NCI-H748 (cell line): ENCODE measurements around the gene SLC24A3.
"Not testable (repeated sequence)": the region's sequence is repeated elsewhere in the genome, so short reads cannot be mapped to it uniquely, and the experiment has no call there.

Source experiments
- DNase-seq: peaks from one replicate; lab custom pipeline; 2025; ENCODE audit not compliant: unreplicated experiment; lab: John Stamatoyannopoulos, UW

SLC24A3 gene

DNA sequence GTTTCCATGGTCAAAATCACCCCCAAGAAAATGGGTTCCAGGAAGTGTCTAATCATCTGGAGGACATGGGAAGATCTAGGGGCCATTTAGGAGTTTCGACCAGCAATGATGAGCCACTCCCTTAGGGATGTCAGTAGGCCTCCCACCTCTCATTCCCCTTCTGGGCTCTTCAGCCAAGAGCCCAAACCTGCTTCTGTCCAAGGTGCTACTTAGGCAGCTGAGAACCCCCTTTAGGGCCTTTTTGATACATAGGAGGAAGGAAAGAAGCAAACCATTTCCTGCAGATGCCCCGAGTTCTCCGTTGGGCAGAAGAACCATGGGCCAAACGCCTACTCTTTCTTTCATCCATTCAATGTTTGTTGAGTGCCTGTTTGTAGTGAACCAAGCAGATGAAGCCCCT is 404.2 kb downstream of the SLC24A3 start:
- DNase-seq, result no peak

DNA sequence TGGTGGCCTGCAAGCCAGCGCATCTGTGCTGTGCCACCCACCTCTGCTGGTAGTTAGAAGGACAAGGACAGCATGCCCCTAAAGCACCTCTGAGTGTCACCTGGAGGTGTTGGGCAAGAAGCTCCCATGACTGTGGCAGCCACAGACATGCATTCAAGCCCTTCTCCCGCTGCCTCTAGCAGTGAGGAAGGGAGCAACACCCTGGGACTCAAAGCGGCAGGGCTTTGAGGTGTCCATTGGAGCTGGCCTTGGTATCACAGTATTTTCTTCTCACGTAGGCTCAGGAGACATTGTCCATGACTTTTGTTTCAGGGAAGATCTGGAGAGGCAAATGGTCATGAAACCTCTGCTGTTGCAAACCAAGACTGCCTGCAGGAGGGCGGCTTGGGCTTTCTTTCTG is 404.8 kb downstream of the SLC24A3 start:
- no peak for DNase-seq

DNA sequence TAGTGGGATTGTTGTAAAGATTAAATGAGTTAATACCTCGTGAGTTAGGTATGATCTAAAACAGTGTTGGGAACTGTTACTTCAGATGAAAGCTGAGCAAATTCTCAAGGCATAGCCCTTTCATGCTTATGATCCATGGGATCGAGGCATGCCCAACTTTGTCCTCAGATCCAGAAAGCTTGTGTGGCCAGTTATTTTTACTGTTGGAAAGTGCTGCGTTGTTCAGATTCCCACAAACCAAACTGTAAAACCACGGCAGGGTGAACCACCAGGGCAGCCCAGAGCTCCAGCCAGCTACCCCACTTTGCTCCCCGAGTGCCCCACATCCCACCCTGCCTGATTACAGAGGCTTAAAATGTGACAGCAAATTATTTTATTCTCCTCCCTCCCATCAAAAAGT is 406.3 kb downstream of the SLC24A3 start:
- DNase-seq, result no peak

DNA sequence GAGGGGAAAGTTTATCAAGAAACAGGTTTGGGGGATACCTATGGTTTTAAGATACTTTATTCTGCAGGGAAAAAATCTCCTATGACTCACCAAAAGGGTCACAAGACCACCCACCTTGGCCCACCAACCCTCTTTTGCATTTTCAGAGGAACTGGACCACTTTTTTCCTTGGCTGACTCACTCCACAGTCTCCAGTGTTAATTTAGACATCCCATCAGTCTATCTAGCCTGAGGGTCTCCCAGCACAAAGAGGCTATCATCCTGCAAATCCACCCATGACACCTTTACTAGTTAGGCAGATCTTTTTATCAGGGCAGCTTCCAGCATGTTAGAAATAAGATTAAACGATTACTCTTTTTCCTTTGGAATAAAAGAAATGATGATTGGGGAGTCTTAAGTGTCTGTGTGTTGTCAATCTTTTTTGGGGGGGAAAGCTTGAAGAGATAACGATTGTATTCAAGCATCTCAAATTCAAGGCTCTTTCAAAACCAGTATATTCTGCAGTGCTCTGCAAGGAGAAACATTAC is 407.5 kb downstream of the SLC24A3 start:
- no peak for DNase-seq

DNA sequence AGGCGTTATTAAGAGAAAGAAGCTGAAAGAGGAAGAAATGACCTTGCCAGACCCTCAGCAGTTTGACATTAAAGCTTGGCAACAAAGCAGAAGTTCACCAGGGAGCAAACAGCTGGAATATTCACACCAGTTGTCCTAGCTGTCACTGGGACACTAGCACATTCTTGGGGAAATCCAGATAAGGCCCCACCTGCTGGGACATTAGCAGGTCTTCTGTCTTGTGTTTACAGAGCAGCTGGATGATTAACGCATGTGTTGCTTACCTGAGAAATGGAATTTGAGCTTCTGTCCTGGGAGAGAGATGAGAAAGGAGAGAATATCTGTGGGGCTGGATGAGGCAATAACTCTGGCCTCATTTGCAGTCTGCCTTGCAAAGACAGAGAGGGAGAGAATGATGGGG is 408.0 kb downstream of the SLC24A3 start:
- DNase-seq, result no peak

DNA sequence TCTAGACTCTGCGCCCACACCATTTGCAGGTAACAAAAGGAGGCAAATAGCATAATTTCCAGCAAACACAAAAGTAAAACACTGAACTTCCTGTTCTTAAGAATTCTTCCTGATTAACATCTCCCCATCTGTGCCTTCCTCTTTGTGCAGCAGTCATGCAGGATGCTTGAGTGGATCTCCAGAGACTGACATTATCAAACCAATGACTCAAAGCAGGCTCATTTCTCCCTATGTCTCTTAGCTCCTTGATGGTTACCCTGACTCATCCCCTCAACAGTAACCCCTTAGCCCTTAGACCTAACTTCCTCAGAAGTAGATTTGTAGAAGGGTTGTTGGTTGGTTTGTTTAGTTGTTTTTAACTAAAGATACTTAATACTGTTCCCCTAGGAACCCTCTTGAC is 408.6 kb downstream of the SLC24A3 start:
- no peak for DNase-seq

DNA sequence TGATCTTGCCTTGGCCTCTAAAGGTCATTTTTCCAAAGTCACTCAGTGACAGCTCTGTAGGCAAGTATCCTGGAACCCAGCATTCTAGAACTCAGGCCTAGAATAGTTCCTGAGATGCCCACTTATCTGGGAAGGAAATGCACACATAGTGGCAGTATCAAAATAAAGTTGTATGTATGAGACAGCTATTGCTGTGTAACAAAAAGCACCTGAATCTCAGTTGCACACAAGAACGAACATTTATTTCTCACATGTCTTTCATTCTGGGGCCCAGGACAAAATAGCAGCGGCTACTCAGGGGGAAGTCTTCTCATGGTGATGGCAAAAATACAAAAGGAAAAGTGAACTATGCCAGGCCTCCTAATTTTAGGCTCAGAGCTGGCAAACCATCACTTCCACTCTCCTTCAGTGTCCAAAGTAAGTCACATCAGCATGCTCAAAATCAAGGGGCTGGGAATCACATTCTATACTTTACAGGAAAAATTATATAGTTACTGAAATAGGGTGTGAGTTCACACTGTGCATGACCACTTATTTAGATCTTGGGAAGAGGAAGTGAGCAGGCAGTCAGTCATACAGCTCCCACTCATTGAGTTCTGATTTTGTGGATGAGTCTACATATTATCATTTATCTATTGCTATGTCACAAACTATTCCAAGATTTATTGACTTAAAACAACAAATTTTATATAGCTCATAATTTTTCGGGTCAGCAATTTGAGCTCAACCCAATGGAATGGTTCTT is 412.0 kb downstream of the SLC24A3 start:
- no peak for DNase-seq

DNA sequence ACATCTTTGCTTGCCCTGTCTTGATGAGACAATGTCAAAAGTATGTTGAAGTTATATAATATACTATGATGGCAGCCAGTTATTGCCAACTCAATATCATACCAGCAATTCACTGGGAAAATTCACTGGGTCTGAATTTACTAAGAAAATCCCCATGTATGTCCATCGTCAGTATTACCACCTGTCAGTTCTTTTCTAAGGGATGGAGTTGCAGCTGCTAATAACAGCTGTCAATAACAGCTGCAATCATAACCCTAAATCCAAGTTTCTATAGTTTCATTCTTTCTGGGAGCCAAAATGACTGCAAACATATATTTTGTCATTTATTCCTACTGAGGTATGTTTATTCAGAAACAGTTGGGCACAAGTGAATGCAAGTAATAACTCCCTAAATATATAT is 413.0 kb downstream of the SLC24A3 start:
- no peak for DNase-seq

DNA sequence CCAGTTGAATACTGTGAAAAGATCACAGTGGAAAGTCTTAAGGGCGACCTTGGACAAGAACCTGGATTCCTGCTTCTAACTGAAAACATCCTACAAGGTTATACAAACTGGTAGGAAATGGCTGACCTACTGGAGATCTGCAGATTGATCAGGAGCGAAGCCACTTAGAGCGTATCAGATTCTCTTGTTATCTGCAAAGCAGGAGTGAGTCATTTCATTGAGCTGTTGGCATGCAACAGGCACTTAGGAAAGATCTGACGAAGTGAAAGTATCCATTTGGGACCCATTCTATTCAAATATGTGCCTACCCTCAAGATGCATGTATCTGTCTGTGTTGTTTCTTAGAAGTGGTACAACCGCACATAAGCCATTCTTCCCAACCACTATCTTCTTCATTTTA is 414.5 kb downstream of the SLC24A3 start:
- no peak for DNase-seq

DNA sequence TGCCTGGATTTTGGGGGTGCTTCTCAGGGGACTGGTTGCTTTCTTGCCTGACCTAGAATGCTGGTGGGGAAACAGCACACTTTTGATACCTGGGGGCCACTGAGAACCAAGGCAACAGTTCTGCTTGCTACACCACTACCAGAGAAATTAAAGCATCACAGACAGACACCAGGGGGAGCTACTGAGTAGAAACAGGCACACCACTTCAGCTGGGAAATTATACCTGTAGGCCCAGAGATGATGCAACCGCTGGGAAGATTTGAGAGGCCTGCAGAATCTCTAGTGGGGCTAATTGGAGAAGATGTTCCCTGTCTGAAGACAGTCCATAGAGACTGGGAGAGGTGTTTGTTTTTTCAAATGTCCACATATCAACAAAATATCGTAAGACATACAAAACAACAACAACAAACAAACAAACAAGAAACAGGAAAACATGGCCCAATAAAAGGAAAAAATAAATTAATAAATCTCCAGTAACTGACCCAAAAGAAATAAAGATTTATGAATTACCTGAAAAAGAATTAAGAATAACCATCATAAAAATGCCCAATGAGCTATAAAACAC is 416.2 kb downstream of the SLC24A3 start:
- DNase-seq, result peak; percentile 77

DNA sequence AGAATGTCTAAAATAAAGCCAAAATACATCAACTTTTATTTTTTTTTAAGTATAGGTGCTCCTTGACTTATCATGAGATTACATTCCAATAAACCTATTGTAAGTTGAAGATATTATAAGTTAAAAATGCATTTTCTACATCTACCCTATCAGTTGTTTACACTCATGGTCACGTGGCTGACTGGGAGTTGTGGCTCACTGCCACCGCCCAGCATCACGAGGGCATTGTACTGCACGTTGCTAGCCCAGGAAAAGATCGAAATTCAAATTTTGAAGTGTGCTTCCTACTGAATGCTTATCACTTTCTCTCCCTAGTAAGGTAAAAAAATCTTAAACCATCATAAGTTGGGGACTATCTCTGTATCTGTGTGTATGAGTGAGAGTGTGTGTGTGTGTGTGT is 419.0 kb downstream of the SLC24A3 start:
- no peak for DNase-seq

DNA sequence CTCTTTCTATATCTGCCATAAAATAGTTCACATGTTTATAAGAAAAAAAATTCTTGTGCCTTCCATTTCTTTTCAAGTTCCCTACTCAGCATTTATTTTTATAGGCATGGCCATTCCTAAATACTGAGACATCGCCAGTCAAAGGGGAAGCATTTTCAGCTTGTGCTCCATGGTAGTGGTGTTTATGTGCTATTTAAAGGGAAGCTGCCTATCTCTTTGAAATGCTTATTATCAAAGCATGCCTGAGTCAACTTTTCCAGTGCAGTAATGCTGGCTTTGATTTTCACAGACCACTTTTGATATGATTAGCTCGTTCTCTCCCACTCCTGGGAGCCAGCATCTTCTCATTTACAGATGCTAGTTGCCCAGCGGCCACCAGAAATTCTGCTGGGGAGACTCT is 421.5 kb downstream of the SLC24A3 start:
- DNase-seq, result no peak

DNA sequence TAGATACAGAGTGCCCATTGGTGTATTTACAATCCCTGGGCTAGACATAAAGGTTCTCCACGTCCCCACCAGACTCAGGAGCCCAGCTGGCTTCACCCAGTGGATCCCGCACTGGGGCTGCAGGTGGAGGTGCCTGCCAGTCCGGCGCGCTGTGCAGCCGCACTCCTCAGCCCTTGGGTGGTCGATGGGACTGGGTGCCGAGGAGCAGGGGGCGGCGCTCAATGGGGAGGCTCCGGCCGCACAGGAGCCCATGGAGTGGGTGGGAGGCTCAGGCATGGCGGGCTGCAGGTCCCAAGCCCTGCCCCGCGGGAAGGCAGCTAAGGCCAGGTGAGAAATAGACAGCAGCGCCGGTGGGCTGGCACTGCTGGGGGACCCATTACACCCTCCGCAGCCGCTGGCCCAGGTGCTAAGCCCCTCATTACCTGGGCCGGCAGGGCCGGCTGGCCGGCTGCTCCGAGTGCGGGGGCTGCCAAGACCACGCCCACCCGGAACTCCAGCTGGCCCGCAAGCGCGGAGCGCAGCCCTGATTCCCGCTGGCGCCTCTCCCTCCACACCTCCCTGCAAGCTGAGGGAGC is 427.1 kb downstream of the SLC24A3 start:
- DNase-seq, result not testable (repeated sequence)

DNA sequence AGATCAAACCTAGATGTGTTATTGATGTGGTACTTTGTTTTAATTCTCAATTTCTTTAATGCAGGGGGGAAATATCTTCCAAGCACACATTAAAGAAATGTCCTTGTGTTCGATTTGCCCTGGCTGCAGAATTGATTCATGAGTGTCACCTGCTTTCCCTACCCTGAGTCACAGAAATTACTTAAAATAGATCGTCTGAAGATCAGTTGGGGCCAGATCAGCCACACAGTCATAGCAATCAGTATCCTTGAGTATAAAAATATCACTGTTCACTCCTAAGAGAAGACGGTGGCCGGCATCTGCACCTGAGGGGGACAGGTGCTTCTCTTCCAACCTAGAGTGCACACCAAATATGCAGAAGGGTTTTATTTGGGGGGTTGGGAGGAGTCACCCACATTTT is 430.4 kb downstream of the SLC24A3 start:
- DNase-seq, result no peak

DNA sequence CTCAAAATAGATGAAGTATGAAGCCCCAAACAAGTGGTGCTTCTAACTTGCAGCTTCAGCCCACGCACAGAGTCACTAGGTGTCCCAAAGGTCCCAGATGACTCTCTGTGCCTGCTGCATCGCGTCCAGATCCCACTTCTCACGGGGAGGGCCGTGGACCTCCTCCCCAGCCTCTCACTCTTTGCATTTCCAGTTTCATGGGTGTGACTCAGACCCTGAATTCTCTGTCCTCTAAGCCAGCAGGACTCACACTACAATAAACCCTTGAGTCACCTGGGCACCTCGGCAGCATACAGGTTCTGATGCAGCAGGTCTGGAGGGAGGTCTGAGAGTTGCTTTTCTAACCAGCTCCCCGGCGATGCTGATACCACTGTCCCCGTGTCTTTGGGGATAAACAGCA is 431.6 kb downstream of the SLC24A3 start:
- DNase-seq, result no peak

DNA sequence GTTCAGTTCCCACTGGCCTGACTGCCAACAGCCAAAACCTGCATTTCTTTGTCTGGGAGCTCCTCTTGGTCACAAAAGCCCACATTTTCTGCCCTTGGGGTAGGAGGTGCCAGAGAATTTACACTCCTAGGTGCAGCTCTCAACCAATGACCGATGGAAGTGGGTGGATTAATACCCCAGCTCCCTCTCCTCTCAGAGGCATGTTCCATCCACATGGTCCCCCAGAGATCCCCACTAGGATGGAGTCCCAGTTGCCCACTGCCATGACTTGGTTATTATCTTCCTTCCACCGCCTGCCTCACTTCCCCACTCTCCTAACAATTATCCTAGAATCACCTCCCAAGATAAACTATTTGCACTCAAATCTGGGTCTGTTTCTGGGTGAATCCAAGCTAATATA is 434.5 kb downstream of the SLC24A3 start:
- no peak for DNase-seq

DNA sequence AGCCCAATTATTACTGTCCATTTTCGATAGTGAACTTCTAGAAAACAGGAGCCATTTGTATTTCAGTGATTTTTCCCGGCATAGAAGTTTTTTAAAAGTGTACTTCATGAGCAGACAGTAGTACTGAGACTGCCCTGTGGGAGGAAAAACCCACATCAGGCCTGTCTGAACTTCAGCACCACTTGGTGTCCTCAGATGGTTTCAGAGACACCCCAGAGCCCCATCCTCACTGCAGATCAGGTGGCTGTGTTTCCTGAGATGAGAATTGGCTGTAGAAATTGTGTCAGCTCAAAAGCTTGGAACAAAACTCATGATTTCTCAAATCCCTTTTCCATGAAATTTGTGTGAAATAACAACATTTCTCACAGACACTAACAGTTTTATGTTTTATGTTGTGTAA is 435.6 kb downstream of the SLC24A3 start:
- DNase-seq, result no peak

DNA sequence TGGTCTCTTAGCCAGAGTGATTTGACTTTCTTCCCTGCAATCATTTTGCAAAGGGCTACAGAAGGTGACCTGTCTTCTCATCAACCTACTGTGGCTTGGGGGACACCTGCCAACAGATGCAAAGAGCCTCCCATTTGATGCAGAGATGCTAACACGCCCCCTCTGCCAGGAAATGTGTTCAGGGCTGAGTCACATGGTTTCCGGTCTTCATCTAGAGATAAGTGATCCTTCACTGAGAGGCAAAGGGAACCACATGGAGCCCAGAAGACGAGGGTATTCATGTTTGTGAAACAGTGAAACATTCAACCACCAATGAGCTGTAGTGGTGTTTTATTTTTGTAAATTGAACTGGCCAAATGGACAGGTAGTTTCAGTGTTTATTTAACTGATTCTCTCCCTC is 436.6 kb downstream of the SLC24A3 start:
- no peak for DNase-seq

DNA sequence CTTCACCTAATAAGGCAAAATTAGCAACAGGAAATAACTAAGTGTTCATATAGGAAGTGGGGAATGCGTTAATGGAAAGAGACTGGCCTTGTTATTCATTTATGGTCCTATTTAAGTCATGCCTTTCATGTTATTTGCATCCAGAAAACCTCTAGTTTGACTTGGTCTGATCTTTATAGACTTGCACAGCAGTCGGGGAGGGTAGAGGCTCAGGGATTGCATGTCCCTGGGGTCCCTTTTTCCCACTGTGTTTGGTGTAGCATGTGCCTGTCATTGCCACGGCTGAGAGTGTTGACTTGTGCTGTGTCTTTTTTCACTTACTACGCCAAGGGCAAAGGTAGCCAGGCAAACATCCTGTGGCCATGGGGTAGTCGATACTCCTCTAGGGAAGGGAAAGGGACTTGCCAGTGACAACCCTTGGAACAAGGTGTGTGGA is 440.2 kb downstream of the SLC24A3 start:
- no peak for DNase-seq

DNA sequence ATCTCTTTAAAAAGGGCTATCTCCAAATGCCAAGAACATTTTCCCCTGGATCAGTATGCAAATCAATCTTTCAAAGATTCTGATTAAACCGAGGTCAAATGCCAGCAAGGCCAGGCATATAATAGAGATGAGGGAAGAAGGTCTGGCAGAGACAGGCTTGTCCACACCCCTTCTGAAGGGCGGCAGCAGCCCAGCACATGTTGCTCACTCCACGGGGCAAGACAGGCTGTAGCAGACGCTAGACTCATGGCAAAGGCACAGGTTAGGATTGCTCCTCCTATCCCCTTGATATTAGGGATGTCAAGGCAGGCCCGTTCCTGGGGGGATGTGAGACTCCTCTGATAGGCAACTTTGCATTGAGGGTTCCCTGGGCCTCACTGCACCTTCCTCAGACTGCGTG is 440.9 kb downstream of the SLC24A3 start:
- DNase-seq, result no peak

DNA sequence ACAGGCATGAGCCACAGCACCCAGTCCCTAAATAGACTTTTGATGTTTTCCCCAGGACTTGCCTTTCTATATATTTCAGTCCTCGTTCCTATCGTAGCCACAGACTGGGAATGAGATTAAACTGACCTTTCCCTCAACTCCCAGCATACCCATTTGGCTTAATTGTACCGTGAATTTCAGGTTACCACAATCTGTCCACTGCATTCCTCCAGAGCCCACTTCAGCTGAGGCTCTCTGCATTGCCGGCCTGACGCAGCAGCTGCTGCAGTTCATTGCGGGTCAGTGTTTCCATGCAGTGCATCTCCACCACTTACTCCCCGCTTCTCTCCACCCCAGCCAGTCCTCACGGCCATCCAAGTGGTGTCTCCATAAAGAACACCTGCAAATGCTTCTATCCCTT is 442.5 kb downstream of the SLC24A3 start:
- no peak for DNase-seq

DNA sequence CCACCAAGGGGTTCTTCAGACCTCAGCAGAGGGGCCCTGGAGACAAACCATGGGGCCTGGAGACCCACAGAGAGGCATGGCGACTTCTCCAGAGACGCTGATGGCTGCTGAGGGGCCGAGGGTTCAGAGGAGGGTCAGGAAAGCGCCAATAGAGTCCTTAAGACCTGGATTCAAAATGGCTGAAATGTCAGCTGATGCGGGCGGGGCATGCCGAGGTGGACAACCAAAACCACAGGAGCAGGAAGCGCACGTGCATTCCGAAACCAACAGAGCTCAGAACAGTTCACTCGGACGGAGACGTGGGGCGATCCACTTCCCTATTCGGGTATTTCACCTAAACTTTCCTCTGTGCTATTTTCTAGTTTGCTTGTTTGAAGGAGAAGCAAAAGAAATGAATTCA is 445.7 kb downstream of the SLC24A3 start:
- no peak for DNase-seq
